GM12875 (cell line): ENCODE measurements around the gene HERC5.
"Not testable (repeated sequence)": the region's sequence is repeated elsewhere in the genome, so short reads cannot be mapped to it uniquely, and the experiment has no call there.

ENCODE experiments used
- H3K4me3 ChIP-seq: one replicate; pipeline ENCODE4 v1.5.1; 2011; ENCODE audit warnings: low read depth, low read length, control low read depth
- TF ChIP-seq, protein P1 (sequence below): IDR thresholded peaks from 2 replicates; pipeline ENCODE4 v1.5.1; 2011; ENCODE audit warnings: low read depth, mild to moderate bottlenecking, control low read depth, inconsistent platforms, low read length, moderate library complexity, borderline replicate concordance; ENCODE audit not compliant: insufficient read depth

The HERC5 gene

DNA sequence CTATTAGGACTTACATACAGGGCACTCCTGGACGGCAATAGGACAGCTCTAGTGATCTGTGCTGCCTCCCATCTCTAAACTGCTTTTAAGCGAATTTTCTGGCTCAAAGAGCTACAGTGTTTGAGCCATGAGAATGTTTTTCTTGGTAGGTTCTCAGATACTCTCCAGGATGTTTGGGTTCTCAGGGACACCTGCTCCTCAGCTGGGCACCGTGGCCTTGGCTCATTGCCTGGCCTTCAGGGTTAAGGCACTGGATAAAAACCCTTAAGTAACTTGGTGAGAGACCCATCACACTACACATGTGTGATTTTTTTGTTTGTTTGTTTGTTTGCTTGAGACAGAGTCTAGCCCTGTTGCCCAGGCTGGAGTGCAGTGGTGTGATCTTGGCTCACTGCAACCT, 38.5 kb upstream of the HERC5 start:
- no peak overlapping the region for H3K4me3 ChIP-seq
- TF ChIP-seq, protein P1, sequence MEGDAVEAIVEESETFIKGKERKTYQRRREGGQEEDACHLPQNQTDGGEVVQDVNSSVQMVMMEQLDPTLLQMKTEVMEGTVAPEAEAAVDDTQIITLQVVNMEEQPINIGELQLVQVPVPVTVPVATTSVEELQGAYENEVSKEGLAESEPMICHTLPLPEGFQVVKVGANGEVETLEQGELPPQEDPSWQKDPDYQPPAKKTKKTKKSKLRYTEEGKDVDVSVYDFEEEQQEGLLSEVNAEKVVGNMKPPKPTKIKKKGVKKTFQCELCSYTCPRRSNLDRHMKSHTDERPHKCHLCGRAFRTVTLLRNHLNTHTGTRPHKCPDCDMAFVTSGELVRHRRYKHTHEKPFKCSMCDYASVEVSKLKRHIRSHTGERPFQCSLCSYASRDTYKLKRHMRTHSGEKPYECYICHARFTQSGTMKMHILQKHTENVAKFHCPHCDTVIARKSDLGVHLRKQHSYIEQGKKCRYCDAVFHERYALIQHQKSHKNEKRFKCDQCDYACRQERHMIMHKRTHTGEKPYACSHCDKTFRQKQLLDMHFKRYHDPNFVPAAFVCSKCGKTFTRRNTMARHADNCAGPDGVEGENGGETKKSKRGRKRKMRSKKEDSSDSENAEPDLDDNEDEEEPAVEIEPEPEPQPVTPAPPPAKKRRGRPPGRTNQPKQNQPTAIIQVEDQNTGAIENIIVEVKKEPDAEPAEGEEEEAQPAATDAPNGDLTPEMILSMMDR, result no peak

DNA sequence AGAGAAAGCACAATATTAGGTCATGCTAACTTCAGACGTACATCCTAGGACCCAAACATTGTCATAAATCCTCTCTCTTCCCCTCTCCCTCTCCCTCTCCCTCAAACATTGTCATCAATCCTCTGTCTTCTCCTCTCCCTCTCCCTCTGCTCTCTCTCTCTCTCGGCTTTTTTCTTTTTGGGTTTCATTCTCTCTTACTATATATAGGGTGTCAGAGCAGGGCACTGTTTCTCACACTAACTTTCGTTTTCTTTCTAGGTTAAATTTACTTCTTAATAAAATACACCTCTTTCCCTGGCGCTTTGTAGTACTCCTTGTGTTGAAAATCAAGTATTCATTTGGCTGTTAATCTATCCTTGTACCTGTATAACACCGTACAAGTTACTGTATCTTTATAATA, 37.0 kb upstream of the HERC5 start:
- H3K4me3 ChIP-seq, result no peak overlapping the region

DNA sequence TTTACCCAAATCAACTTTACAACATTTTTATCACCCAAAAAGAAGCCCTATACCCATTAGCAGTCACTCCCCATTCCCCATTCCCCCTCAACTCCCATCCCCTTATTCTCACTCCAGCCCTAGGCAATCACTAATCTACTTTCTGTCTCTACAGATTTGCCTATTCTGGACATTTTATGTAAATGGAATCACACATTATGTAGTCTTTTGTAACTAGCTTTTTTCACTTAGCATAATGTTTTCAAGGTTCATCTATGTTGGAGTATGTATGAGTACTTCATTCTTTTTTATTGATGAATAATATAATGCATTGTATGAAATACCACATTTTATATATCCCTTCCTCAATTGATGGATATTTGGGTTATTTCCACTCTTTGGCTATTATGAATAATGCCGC, 36.1 kb upstream of the HERC5 start:
- H3K4me3 ChIP-seq, result no peak overlapping the region
- TF ChIP-seq, protein P1, result no peak

More for the DNA sequence above, 37.0 kb upstream of the HERC5 start:
- TF ChIP-seq, protein P1, result no peak

DNA sequence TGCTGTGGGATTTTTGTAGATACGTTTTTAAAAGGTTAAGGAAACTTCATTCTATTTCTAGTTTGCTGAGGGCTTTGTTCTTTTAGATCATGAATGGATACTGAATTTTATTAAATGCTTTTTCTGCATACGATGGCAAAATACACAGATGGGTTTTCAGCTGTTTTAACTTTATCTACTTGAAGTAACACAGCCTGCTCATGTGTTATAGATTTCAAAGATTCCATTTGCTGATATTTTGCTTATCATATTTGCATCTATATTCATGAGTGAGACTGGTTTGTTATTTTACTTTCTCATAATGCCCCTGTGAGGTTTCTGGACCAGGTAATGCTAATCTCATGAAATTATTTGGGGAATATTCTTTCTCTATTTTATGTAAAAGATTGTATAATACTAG, 34.5 kb upstream of the HERC5 start:
- TF ChIP-seq, protein P1, result no peak
- H3K4me3 ChIP-seq, result no peak overlapping the region

DNA sequence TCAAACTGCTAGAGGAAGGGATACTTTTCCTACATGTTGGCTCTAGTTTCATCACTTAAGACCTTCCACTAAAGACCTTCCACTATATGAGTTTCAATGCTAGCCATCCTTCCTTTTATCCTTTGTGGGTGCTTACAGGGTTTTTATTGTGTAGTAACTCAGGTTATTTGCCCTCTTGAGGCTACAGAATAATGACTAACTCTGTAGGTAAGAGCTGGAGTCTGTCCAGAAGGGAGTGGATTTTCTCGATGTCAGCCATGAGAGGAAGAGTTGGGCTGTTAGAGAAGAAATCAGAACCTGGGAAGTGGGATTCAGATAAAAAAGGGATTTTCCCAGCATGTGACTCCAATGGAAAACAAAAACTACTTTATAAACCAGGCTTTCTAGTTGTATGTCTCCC, 27.5 kb upstream of the HERC5 start:
- no peak overlapping the region for H3K4me3 ChIP-seq
- TF ChIP-seq, protein P1, result no peak

DNA sequence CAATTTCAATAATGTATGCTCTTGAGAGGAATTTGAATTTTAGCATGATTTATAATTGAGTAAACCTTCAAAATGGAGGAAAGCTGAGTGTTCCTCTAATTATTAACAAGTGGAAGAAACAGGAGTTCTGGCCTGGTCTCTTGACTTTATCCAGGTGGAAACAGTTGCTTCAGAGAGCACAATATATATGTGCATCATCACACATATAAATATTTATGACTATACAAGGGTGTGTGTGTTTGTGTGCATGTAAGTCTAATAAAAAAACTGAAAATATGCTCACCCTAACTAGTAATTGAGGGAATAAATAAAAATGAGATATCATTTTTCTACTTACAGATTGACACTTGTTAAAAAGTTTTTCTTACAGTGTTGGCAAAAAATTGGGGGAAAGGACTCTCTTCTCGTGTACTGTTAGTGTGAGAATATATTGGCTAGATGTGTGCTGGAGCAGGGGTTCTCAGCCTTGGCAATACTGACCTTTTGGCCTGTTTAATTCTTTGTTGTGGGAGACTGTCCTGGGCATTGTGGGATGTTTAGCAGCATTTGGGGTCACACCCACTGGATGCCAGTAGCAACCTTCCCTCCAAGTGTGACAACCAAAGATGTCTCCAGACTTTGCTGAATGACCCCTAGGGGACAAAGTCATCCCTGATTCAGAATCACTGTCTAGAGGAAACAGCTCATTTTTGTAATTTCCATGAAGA, 20.8 kb upstream of the HERC5 start:
- TF ChIP-seq, protein P1, result no peak
- no peak overlapping the region for H3K4me3 ChIP-seq

DNA sequence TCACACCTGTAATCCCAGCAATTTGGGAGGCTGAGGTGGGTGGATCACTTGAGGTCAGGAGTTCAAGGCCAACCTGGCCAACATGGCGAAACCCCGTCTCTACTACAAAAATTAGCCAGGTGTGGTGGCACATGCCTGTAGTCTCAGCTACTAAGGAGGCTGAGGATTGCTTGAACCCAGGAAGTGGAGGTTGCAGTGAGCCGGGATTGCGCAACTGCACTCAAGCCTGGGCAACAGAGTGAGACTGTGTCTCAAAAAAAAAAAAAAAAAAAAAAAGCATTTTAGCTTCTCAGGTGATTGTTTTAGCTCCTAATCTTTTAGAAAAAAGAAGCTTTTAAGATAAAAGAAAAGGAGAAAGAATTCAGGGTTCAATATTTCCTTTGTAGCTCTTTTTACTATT, 19.0 kb upstream of the HERC5 start:
- H3K4me3 ChIP-seq, result not testable (repeated sequence)

GRCh38 chr4:88439161-88439760, 17.7 kb upstream of the HERC5 start:
- no peak overlapping the region for H3K4me3 ChIP-seq
- TF ChIP-seq, protein P1, result no peak
